ENCODE results near the gene CD180. TPM values are rescaled to one million over a fixed set of nuclear protein-coding genes. Genes with fewer than 3 reads are reported as not detected.

The CD180 gene
- total and polyA plus RNA-seq, 2 donors (not counting 3 experiments of a cell fraction or from before 2014, with no cell fraction given) = not detected

- Histone ChIP-seq H3K9ac (replicated peaks; ENCODE audit: extremely low read depth, insufficient read depth, low read length) (no peak overlapping the region), H2AFZ (ENCODE audit: low read depth, low read length) (no peak overlapping the region), H3K4me3 (replicated peaks in 1 of 3; ENCODE audit: insufficient read depth in 1 of 3, low read depth in 1 of 3, low read length in 3 of 3) (no peak overlapping the region), H4K20me1 (replicated peaks; ENCODE audit: control insufficient read depth, extremely low read depth, insufficient read depth, low read length) (no peaks in the 10 kb centered on the region), H3K4me1 (ENCODE audit: control insufficient read depth, extremely low read depth, insufficient read depth, low read length) (no peaks in the 10 kb centered on the region), H3K79me2 (ENCODE audit: control insufficient read depth, insufficient read depth, low read length) (no peaks in the 10 kb centered on the region), H3K9me1 (replicated peaks; ENCODE audit: control insufficient read depth, extremely low read depth, insufficient read depth, low read length) (no peaks in the 10 kb centered on the region), H3K36me3 (ENCODE audit: control insufficient read depth in 2 of 2, extremely low read depth in 1 of 2, insufficient read depth in 2 of 2, low read length in 2 of 2) (peaks cover 28 to 52% of the 10 kb centered on the region in 2 experiments), H3K27me3 (ENCODE audit: control insufficient read depth in 2 of 2, insufficient read depth in 2 of 2, low read length in 2 of 2) (no peaks in the 10 kb centered on the region), H3K4me2 (ENCODE audit: insufficient read depth, low read length) (no peak overlapping the region), H3K27ac (ENCODE audit: insufficient read depth, low read depth, low read length) (no peak overlapping the region), H3K9me3 (replicated peaks; ENCODE audit: control insufficient read depth, insufficient read depth, low read length) (no peaks in the 10 kb centered on the region)
- dilution Hi-C loops (cut with MboI; ENCODE audit: extremely low pct_ligation_motif_present, low sequenced_read_pairs) = no loop called here
- TF ChIP-seq POLR2AphosphoS5 (IDR thresholded peaks at IDR 0.05; ENCODE audit: insufficient read depth, low read depth, low read length) (no peak), CTCF (IDR thresholded peaks at IDR 0.05; ENCODE audit: extremely low read depth in 1 of 2, insufficient read depth in 1 of 2, low read depth in 1 of 2, low read length in 2 of 2) (no peak), GATA2 (IDR thresholded peaks at IDR 0.05; ENCODE audit: insufficient read depth, insufficient read length, low read depth, low read length) (peak; percentile 12), JUN (IDR thresholded peaks at IDR 0.05; ENCODE audit: borderline replicate concordance, insufficient read depth, insufficient read length, low read depth) (no peak)
- no peak for FAIRE-seq
- ChIA-PET POLR2A (no interaction called here), CTCF (interaction anchor here (0.9 to 1.9 kb wide), 6 partner anchors 10 to 1105 kb away, joined by 3 to 6 read pairs (median 4); no protein-coding TSS in a partner anchor)
- no TSS peak for BruUV-seq (replicated peaks)
- intact Hi-C loops (cut with micrococcal nuclease) = no loop called here
- no peak for DNase-seq (ENCODE audit: low read depth, low spot score)
These were observed 48.8 kb downstream of the CD180 start for GRCh38 chr5:67147760-67148159.

- H3K79me2 ChIP-seq (ENCODE audit: control insufficient read depth, insufficient read depth, low read length) = no peaks in the 10 kb centered on the region
- no peak overlapping the region for H3K4me2 ChIP-seq (ENCODE audit: insufficient read depth, low read length)
- dilution Hi-C loops (cut with MboI; ENCODE audit: extremely low pct_ligation_motif_present, low sequenced_read_pairs) (no loop called here), intact Hi-C loops (cut with micrococcal nuclease) (no loop called here)
- no peaks in the 10 kb centered on the region for H3K27me3 ChIP-seq (ENCODE audit: control insufficient read depth in 2 of 2, insufficient read depth in 2 of 2, low read length in 2 of 2)
- DNase-seq (ENCODE audit: low read depth, low spot score) = no peak
- TF ChIP-seq MYC (IDR thresholded peaks at IDR 0.05; ENCODE audit: low read depth, low read length) = no peak
- no peaks in the 10 kb centered on the region for H3K9me3 ChIP-seq (replicated peaks; ENCODE audit: control insufficient read depth, insufficient read depth, low read length)
- no peaks in the 10 kb centered on the region for H4K20me1 ChIP-seq (replicated peaks; ENCODE audit: control insufficient read depth, extremely low read depth, insufficient read depth, low read length)
- H2AFZ ChIP-seq (ENCODE audit: low read depth, low read length) = no peak overlapping the region
- no peaks in the 10 kb centered on the region for H3K4me1 ChIP-seq (ENCODE audit: control insufficient read depth, extremely low read depth, insufficient read depth, low read length)
- ChIA-PET POLR2A (no interaction called here), CTCF (interaction anchor here (0.8 to 1.9 kb wide), 5 partner anchors 10 to 1106 kb away, joined by 3 to 6 read pairs (median 4); no protein-coding TSS in a partner anchor)
- peaks cover 29 to 52% of the 10 kb centered on the region in 2 experiments for H3K36me3 ChIP-seq (ENCODE audit: control insufficient read depth in 2 of 2, extremely low read depth in 1 of 2, insufficient read depth in 2 of 2, low read length in 2 of 2)
- BruUV-seq (replicated peaks) = no TSS peak
- no peak overlapping the region for H3K9ac ChIP-seq (replicated peaks; ENCODE audit: extremely low read depth, insufficient read depth, low read length)
- no peak overlapping the region for H3K4me3 ChIP-seq (replicated peaks in 1 of 3; ENCODE audit: insufficient read depth in 1 of 3, low read depth in 1 of 3, low read length in 3 of 3)
- no peak overlapping the region for H3K27ac ChIP-seq (ENCODE audit: insufficient read depth, low read depth, low read length)
- no peak for FAIRE-seq
- no peaks in the 10 kb centered on the region for H3K9me1 ChIP-seq (replicated peaks; ENCODE audit: control insufficient read depth, extremely low read depth, insufficient read depth, low read length)
These were observed 49.6 kb downstream of the CD180 start for GRCh38 chr5:67146981-67147380.
